Hepatic stellate cell (primary cell): ENCODE measurements around the gene CRHR1.

Experiments
- DNase-seq: peaks from one replicate; pipeline ENCODE4 v3.0.0; 2011; ENCODE audit warnings: low spot score

The CRHR1 gene

DNA sequence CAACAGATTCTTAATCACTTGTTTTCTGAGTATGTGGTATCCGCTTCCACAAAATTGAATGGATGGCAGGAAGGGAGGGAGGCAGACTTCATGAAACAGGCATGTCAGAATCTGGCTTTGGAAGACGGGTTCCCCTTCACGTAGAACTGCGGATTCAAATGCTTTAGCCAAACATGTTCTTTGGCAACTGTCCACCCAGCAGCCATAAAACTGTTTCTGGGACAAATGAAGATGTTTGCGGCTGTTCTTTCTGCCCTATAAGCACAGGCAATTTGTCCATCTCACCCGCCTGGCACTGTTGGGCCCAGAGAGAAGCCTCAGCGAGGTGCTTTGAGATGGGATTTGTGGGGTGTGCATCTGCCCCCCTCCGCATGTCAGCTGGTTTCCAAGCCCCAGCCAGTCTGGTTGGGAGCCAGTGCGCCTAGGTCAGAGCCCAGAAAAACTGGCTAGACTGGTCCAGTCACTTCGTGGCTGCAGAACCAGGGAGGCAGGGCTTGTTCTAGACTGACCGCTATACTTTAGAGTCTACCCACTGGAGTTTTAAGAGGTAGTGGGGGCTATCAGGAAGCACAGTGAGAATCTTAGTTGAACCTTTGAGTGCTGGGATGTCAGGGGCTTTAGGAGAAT, 6.3 kb downstream of the CRHR1 start:
- no peak for DNase-seq

DNA sequence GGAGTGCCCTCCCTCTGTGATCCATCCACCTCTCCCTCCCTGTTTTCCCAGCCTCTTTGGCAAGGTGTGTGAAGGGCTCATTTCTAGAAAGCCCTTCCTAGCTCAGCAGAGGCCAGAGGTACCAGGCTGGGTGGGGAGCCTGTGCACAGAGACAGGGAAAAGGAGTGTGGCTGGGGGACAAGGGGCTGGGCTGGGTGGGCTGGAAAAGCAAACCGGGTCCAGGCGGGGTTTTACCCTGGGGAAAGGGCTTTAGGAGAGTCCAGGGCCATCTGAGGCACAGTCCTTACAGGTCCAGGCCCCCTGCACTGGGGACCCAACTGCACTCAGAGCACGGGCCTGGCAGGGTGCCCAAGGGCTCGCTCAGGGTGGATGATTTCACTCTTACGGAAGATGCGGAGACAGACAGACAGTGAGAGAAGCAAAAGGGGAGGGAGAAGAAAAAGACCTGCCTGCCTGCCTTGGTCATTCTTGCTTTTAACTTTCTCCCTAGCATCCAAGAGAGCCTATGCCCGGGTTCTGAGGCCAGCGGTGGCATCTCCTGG, 7.0 kb downstream of the CRHR1 start:
- DNase-seq, result no peak

DNA sequence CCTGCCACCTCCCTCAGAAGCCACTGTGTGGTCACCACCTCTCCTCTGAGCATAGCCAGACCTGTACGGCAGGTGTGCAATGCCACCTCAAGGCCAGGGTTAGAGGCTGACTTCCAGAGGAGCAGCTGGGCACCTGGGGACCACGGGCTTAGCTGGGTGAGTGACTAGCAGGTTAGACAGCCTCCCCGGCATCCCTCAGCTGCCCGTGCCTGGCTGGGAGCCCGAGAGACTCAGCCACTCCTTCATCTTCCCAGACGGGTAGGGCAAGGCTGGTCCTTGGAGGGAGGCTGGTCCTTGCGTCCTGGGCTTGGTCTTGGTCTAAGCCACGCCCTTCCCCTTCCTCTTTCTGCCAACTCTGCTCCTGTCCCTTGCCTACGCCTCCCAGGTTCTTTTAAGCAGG, 7.8 kb downstream of the CRHR1 start:
- DNase-seq, result no peak

DNA sequence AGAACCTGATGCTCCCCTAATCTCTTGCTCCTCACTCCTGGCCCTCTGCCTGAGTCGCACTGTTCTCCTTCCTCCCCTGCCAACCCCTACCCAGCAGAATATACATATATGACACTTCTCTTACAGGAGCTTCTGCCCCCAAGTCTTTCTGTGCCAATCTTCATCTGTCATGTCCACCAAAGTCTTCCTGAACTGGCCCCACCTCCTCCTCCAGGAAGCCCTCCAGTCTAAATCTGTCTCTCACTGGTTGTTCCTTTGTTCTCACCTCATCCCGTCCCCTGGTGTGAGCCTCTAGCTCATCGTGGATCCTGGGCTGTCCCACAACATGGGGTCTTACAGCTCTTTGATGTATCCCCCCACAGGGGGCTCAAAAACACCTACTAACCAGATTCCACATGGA, 8.3 kb downstream of the CRHR1 start:
- no peak for DNase-seq

DNA sequence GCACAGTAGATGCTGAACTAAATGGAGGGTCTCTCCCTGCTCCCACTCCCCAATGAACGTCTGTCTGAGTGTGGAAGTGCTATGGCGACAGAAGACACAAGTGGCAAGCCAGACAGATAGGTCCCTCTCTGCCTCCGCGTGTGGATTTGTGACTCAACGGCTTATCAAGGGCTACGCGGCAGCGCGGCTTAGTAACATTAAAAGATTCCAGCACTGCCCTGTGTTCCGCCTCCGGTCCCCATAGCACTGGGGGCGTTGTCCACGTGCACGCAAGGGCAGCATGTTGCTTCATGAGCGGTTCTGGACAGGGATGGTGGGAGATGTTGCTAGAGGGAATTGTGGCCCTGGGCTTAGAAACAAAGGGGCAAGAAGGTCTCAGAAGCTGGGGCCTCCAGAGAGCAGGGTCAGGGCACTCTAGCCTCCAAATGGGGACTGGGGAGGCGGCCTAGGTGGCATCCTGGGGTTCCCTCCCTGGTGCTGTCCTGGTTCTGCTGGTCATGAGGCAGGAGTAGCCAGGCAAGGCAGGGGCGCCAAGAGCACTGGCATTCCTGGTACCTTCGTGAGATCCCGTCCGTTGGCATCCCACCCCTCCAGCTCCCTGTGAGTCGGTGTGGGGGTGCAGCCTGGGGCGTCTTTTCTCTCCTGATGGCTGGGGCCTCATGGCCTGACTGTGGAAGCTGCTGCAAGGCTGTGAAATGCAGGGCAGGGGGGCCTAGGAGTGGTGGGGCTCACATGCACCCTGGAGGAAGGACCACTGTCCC, 9.1 kb downstream of the CRHR1 start:
- peak; percentile 50 for DNase-seq

DNA sequence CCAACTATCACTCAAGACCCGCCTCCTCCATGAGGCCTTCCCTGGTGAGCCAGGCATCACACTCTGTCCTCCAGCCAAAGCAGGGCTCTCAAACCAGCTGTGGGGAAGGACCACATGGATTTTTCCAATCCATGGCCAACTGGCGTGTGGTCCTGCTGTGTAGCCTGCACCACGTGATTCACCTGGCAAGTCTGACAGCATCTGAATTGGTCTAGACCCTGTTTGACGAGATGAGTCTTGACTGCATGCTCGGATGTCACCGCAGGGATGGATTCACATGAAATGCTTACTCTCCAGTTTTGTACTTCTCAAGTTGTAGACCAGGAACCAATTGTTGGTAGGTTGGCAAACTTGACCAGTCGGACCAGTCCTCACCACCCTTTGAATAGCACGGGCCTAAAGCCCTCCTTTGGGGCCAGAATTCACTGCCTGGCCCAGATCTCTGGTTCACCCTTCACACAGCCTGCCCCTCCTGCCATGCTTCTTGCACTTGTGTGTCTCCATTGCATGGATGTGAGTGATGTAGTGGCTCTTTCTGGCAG, 9.9 kb downstream of the CRHR1 start:
- DNase-seq, result no peak

DNA sequence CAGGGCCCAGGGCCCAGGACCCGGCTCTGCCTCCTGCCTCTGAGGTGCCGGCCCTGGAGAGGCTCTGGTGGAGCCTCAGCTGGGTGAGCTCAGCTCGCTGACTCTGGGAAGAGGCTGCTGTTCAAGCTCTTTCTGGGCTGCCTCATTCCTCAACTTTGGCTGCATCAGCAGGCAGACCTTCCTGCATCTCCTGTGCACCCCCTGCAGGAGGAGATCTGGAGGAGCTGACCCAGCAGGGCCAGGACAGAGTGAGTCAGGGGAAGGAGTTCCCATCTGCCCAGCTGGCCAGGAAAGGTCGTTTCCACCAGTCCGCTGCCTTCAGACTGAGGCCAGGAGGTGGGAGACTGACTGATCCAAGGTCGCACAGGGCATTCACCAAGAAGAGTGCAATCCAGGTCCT, 10.7 kb downstream of the CRHR1 start:
- no peak for DNase-seq

DNA sequence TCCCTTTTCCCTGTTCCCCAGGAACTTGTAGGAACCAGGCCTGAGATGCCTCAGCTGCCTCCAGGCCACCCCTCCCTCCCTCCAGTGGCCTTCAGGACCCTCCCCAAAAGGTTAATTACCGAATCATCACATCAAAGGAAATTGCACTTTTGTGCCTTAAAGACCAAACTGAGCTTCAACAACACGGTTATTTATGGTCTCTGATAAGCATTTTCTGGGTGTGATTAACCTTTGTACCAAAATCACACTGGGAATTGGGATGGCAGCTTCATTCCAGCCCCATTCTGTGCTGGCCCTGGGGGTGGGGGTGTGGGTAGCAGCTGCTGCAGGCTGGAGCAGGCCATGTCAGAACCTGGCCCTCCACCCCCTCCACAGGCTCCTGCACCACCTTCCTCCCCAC, 16.7 kb downstream of the CRHR1 start:
- no peak for DNase-seq

DNA sequence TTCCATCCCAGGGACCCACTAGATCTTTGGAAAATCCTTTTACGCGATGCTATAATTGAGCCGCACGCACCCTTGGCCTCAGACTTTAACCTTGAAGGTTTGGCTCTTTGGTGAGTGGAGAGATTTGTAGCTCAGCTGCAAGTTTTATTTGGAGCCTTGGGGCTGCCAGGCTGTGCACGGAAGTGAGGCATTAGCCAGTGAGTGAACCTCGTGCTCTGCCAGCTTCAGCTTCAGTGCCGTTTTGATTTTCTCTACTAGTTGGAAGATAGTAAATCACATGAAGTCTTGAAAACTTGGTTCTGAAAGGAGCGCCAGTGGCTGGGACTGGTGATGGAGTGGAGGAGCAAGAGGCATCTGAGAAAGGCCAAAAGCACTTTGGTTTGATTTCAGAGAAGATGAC, 17.3 kb downstream of the CRHR1 start:
- no peak for DNase-seq

DNA sequence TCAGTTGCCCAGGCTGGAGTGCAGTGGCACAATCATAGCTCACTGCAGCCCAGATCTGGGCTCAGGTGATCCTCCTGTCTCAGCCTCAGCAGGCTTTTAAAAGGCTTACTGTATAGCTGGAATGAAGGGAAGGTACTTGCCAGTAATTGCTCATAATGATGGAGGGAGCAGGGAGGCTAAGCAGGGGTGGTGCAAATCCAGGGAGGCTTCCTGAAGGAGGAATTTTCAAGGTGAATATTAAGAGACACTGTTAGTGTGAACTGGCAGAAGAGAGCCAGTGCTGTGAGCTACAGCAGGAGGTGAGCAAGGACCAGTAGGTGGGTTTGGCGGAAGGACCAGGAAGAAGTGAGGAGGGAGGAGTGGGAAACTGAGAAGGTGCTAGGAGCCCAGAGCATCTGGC, 24.7 kb downstream of the CRHR1 start:
- DNase-seq, result no peak

DNA sequence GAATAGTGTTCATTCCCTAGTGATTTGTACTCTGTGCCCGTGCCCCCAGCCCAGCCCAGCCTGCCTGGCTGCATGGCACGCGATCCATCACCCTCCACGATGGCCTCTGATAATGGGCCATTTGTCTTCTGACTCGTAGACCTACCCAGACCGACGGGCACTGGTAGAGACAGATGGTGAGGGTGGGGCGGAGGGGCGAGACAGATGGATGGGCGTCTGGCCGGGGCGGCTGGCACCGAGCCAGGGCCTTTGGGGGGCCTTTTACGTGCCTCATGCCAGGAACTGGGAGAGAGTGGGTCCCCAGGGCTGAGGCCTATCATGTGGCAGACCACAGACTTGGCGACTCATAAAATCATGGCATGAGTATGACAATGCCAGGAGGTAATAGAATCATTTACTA, 25.4 kb downstream of the CRHR1 start:
- no peak for DNase-seq

DNA sequence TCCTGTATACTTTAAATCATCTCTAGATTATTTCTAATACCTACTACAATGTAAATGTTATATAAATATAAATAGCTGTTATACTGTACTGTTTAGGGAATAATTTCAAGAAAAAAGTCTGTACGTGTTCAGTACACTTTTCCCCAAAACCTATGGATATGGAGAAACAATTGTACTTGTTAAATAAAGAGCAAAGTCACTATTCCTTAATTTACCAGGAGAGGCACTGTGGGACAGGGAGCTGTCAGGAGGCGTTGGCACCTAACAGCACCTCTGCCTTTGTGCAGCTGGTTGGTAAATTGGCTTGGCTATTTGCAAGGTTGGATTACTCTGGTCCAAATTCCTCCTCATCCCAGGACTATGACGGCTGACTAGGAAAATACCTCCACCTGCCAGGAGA, 28.0 kb downstream of the CRHR1 start:
- no peak for DNase-seq

DNA sequence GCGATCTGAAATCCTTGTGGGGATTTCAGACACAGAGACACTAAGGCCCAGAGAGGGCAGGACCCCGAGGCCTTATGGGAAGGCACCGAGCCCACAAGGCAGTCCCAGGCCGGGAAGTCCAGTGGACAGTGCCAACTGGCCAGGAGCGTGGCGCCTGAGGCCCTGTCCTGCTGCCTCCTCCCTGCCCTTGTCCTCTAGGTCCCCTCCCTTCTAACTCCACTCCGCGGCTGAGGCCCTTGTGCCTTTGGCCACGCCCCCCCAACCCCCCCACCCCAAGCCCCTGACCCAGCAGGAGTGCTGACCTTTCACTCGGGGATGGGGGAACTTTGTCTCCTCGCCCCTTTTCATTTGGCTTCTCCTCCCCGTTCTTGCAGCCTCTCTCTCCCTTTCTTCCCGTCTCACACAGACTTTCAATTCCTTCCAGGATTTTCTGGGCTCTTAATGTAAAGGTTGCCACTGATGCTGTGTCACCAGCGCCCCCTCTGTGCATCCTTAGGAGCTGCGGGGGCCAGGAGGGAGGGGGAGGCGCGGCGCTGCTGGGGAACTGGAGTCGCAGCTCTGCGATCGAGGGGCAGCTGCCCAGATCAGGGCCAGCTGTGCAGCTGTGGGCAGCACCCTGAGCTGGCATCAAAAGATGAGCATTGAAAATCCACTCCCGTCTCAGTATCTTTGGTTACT, 29.1 kb downstream of the CRHR1 start:
- DNase-seq, result no peak

DNA sequence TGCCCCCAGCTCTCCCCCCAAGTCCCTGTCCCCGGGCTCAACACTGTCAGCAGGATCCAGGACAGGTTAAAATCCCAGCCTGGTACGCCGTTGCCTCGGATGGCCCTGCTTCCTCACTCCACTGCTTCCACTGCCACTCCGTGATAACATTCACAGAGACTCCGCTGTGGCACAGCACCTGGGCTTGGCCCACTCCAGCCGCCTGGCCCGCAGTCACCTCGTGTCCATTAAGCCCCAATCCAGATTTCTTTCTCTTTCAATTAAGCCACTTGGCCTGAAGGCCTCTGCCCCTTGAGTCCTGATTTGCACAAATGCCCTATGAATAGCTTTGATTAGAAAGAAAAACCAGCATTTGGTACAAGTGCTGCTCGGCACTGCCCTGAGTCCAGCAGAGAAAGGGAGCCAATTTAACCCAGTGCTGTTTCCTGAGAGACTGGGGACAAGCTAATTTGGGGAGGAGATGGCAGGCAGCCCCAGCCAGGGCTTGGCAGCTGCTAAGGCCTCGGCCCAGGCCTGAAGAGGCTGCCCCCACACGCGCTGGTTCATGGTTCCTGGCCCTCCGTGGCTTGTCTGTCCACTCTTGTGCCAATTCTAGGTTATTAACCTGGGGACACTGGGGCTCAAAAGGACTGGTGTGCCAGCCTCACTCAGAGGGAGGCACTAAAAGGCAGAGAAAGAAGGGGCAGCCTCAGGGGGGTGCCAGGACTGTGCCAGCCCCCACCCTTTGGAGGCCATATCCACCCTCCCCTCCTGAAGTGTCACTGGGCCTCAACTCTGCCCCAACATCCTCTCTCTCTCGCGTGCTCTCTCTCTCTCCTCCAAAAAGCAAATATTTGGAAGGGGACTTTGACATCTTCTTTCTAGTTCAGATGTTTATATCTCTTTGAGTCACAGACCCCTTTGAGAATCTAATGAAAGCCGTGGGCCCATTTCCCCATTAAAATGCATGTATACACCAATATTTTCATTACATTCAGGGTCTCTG, 30.8 kb downstream of the CRHR1 start:
- no peak for DNase-seq

DNA sequence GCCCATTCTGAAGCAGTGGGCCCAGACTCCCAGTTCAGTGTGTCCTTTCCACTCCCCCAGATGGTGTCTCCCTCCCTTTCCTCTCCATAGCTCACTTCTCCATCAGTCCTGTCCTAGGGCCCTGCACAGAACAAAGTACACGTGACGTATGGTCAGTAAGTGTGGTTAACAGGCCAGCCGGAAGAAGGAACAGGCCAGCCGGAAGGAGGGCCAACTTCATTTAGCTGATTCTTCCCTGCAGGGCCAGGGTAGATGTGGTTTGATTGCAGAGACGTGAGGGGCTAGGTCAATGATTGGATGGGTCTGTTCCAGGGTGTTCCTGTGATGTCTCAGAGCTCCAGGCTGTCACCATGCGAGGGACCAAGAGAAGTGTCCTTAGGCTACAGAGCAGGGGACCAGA, 31.6 kb downstream of the CRHR1 start:
- DNase-seq, result no peak

DNA sequence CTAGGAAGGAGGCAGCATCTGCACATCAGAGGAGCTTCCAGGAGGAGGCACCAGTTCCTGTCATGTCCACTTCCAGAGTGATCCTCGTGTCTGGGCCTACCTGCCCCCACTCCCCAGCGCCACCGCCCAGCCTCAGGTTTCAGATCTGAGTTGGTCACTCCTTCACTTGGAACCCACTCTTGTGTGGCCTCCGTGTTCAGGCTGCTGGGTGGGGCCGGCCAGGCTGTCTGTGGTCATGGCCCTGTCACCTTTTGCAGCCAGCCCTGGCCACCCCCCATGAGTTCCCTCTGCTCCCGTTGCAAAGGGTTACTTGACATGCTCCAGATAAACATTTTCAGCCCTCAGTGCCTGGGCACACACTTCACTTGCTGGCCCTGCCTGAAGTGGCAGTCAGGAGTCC, 33.9 kb downstream of the CRHR1 start:
- DNase-seq, result no peak

DNA sequence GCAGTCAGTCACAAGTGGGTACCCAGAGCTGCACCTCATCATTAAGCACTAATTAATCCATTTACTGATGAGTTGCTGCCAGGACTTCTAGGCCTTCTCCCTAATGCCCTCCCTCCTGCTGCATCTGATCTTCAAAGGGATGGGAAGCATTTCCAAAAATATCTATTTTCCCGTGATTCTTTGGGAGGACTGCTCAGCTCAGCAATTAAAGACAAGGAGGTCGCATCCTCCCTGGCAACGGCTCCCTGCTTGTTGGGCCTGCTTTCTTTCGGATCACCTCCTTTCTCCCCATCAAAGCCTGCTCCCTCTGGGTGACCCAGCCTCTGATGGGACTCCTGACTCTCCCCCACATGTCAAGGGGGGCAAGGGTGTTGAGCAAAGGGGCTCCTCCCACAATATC, 34.6 kb downstream of the CRHR1 start:
- no peak for DNase-seq

DNA sequence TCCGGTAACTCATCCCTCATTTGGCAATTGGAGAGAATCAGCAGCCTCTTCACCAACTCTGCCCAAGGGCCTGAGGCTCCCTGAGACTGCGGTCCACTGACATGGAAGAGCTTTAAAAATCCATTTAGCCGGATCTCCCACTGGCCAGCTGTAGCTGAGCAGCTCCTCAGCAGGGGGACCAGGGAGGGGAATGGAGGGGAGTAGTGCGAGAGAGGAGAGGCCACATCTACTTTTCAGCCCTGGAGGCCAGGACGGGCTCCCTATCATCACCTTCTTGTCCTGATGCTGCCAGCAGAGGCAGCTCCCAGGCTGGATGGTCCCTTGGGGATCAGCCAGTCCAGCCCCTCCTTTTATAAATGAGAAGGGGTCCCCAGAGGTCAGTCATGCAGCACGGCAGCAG, 35.5 kb downstream of the CRHR1 start:
- no peak for DNase-seq

DNA sequence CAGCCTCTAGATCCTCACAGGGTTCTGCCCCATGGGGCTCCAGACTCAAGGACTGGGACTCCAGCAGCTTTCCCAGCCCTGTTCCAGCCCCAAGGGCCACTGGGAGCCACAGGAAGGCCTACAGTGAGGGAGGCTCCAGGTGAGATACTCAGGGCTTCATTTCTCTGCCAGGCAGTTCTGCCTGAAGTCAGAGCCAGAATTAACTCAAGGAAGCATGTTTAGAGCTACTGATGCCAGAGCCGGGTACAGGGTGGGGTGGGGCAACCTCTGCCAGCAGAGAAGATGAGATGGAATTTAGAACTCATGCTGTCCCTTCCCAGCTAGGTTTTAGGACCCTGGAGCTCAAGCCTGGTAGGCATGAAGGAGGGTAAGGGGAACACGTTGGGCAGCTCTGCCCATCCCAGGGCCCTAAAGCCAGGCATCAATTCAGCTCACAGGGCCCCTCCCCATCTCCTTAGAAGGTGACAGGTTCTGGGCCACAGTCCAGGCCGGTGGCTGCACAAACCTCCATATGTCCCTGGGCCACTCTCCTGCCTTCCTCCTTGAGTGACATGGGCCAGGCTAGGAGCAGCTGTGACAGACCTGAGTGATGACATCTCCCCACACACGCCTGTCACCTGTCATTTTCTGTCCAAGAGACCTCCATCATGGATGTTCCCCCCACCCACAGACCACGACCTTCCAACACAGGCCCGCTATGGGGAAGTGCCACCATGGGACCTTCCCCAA, 36.1 kb downstream of the CRHR1 start:
- no peak for DNase-seq

DNA sequence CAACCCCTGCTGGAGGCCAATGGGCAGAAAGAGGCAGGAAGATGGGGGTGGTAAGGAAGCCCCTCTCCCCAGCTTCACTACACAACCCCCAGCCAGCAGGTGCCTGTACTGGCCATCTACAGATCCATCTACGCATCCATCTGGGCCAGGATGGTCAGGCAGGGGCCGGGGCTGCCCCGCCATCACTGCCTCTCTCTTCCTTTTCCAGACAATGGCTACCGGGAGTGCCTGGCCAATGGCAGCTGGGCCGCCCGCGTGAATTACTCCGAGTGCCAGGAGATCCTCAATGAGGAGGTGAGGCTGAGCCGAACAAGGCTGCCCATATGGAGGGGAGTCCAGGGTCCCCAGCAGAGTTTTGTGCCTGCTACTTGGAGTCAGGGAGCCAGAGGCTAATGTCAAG, 37.0 kb downstream of the CRHR1 start:
- no peak for DNase-seq

DNA sequence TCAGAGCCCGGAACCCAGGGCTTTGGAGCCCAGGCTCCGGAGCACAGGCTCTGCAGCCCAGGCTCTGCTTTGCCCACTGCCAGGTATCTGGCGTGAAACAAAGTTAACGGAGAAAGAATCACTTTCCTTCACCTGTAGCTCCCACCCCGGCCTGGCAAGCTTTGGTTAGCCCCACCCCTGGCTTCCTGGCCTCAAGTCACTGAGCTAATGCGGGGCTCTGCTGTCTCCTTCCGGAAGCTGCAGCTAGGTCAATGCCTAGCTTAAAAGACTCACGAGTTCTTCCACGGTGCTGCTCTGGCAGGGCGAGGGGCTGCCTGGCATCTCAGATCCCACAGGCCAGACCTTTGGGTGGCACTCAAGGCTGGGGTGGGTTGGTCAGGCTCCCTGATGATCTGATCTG, 39.5 kb downstream of the CRHR1 start:
- DNase-seq, result no peak
